Activated CD4-positive, alpha-beta memory T cell treated with anti-CD3 and anti-CD28 coated beads, Interleukin-2, amount 10 ng/mL, durations not matched to agents 7 days and 5 days (primary cell): Measurements from ENCODE around the gene ERBB2. TPM values are rescaled to one million over a fixed set of nuclear protein-coding genes. Genes with fewer than 3 reads are reported as not detected.

Experiments
- CTCF ChIA-PET: fragments of 350-600 bp; sonication (Branson Sonifier 250); formaldehyde crosslinking; loops from one replicate; lab custom pipeline; 2021; ENCODE audit warnings: antibody characterized with exemption, inconsistent platforms; lab: Charles Lee
- POLR2A ChIA-PET: fragments of 350-600 bp; sonication (Branson Sonifier 250); formaldehyde crosslinking; loops from one replicate; lab custom pipeline; 2021; ENCODE audit warnings: antibody characterized with exemption; lab: Charles Lee
- DNase-seq: peaks from one replicate; pipeline ENCODE4 v3.0.0-alpha.2; 2020
- H3K27ac Mint-ChIP-seq: one replicate; pipeline ENCODE4 v1.8.0; 2021; ENCODE audit warnings: mild to moderate bottlenecking, mixed read lengths
- H3K27me3 Mint-ChIP-seq: one replicate; pipeline ENCODE4 v1.8.0; 2021; ENCODE audit warnings: mixed read lengths
- H3K36me3 Mint-ChIP-seq: one replicate; pipeline ENCODE4 v1.8.0; 2021; ENCODE audit warnings: low read depth, mixed read lengths
- H3K4me1 Mint-ChIP-seq: one replicate; pipeline ENCODE4 v1.8.0; 2021; ENCODE audit warnings: mixed read lengths
- H3K4me3 Mint-ChIP-seq: one replicate; pipeline ENCODE4 v1.8.0; 2021; ENCODE audit warnings: mild to moderate bottlenecking, mixed read lengths
- H3K9me3 Mint-ChIP-seq: one replicate; pipeline ENCODE4 v1.8.0; 2021; ENCODE audit warnings: mixed read lengths
- total RNA-seq, 2 experiments: library from RNA; stranded (reverse); gene quantifications; one replicate each; pipeline ENCODE4 v1.2.3, GENCODE V29; 2021

Gene ERBB2
- total RNA-seq, 2 experiments from 2014 or later, result 5.1 to 6.0 TPM

DNA sequence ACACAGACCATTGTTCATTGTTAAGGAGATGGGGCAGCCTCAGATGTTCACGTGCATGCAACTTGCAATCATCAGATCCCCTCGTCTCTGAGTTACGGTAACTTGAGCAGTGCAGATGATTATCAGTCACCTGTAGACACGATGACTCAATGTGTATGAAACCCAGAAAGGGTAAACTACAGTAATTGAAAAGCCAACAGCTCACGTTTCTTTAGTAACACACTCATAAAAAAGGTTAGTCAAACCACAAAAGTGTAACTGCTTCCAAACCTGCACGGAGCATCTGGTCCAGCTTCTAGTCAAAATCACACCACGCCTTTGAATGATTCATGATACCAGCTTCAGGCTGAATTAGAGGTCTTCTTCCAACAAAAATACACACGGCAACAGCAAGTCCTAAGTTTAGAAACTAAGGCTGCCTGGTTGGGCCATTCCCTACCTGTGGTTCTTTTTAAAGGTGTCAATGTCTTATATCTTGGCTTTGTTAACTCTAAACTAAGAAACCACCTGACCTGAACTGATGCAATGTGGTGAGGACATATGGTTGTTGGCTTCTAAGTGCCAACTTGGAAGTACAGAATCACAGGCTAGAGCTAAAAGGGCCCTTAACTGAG lies 70.2 kb downstream of the ERBB2 start:
- Mint-ChIP-seq H3K27ac (peak overlapping the region; percentile 87), H3K27me3 (no peaks in the 10 kb centered on the region), H3K4me3 (peak overlapping the region; percentile 9), H3K4me1 (peaks cover 90% of the 10 kb centered on the region), H3K9me3 (peaks cover 8% of the 10 kb centered on the region), H3K36me3 (peaks cover 64% of the 10 kb centered on the region)
- POLR2A ChIA-PET, result interaction anchor here (0.9 to 2.2 kb wide), 18 partner anchors 10 to 210 kb away, joined by 3 to 45 read pairs (median 9); partner anchors contain the start of genes IKZF3, MIEN1 and PSMD3
- DNase-seq, result peak; percentile 70
- CTCF ChIA-PET, result interaction anchor here (0.8 to 1.8 kb wide), 8 partner anchors 12 to 207 kb away, joined by 3 to 10 read pairs (median 4); partner anchors contain the start of gene MIEN1

DNA sequence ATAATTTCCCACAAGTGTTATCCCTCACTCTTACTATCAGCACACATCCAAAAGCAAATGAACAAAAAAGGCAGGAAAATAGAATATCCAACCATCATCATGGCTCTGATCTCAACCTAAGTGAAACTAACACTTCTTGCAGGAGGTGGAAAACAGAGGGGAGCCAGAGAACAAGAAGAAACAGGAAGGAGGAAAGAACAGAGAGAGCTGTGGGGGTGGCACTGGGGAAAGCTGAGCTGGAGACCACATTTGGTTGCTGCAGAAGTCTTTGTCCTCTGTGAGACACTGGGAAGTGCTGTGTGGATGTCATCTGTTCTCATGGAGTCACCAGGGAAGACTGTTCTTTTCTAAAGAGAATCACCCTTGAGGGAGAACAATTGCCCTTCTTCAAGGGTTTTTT lies 72.6 kb downstream of the ERBB2 start:
- Mint-ChIP-seq H3K9me3 (no peaks in the 10 kb centered on the region), H3K4me3 (peak overlapping the region; percentile 15), H3K27ac (peak overlapping the region; percentile 70), H3K36me3 (peaks cover 49% of the 10 kb centered on the region), H3K27me3 (no peaks in the 10 kb centered on the region), H3K4me1 (peaks cover 91% of the 10 kb centered on the region)
- ChIA-PET POLR2A (interaction anchor here (0.8 to 1.3 kb wide), 4 partner anchors 12 to 41 kb away, joined by 3 to 4 read pairs (median 3); no protein-coding TSS in a partner anchor), CTCF (no interaction called here)
- DNase-seq, result no peak

DNA sequence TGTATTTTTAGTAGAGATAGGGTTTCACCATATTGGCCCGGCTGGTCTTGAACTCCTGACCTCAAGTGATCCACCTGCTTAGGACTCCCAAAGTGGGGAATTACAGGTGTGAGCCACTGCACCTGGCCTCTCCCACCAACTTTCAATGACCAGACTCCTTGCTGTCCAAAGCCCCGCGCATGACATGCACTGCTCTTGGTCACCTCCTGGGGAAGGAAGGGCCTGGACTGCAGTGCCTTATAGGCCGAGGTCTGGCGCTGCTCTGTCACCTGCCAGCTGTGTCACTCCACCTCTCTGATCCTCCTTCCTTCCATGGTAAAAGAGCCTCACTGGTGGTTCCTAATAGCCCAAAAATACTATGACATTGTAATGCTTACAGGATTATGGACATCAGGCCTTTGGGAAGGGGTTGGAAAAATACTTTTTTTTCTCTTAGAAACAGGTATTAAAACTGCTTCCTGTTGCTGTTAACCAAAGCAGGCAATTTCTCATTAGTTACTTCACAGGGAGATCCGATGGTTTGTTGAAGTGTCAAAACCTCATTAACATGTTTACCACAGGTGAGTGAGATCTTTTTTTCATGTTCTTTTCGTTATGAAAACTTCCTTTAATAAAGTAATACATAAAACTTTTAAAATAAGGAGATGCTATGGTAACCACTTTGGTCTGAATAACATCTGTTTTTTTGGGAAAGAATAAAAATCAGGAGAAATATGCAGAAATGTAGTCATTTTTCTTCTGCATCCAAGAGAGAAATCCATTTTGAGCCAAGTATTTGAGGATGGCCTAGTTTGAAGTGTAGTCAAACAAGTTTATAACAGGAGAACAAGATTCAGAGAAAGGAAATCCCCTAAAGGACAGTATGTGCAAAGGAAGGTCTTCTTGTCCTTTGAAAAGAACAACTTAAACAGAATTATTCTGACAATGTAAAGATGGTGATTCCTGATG lies 73.4 kb downstream of the ERBB2 start:
- ChIA-PET POLR2A (interaction anchor here (0.8 to 1.3 kb wide), 3 partner anchors 11 to 40 kb away, joined by 3 to 4 read pairs (median 3); no protein-coding TSS in a partner anchor), CTCF (no interaction called here)
- no peaks in the 10 kb centered on the region for H3K27me3 Mint-ChIP-seq
- peaks cover 91% of the 10 kb centered on the region for H3K4me1 Mint-ChIP-seq
- H3K9me3 Mint-ChIP-seq, result no peaks in the 10 kb centered on the region
- no peak overlapping the region for H3K4me3 Mint-ChIP-seq
- peaks cover 43% of the 10 kb centered on the region for H3K36me3 Mint-ChIP-seq
- DNase-seq, result no peak
- H3K27ac Mint-ChIP-seq, result peak overlapping the region; percentile 70

DNA sequence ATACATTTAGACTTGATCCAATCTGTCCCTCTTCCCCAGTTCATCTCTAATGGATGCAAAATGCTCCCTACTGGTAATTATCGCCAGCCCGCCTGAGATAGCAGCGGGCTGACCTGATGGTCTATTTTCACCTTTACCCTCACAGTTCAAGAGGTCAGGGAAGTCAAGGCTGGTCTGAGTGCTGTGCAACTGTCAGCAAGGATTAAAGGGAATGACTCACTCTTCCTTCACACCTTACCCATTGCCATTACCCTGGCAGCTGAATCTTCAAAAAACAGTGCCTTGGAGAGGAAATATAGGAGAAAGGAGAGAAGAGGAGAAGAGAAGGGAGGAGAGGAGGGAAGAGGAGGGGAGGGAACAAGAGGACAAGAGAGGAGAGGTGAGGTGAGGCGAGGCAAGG lies 74.2 kb downstream of the ERBB2 start:
- Mint-ChIP-seq H3K4me1 (peaks cover 92% of the 10 kb centered on the region), H3K9me3 (no peaks in the 10 kb centered on the region), H3K27me3 (no peaks in the 10 kb centered on the region), H3K4me3 (peak overlapping the region; percentile 34), H3K36me3 (peaks cover 36% of the 10 kb centered on the region), H3K27ac (peak overlapping the region; percentile 85)
- ChIA-PET CTCF (no interaction called here), POLR2A (interaction anchor here (12.2 kb wide), 1 partner anchor 19 kb away, joined by 141 read pairs; no protein-coding TSS in a partner anchor)
- no peak for DNase-seq

DNA sequence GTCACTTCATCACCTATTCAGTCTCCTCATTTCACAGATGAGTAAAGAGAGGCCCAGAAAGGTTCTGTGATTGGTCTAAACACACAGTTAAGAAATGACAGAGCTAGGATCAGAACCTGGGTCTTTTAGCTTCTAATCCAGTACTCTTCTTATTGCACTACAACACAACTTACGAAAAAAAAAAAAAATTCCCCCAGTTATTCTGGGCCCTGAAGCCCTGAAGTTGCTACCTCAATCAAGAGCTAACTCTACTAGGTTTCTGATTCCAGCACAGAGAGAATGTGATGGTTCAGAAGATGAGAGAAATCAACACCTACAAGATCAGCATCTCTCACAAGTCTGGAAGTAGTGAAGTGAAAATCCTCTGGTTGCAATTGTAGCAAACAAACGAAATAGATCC lies 75.2 kb downstream of the ERBB2 start:
- Mint-ChIP-seq H3K36me3 (peaks cover 33% of the 10 kb centered on the region), H3K27me3 (no peaks in the 10 kb centered on the region)
- no peak for DNase-seq

DNA sequence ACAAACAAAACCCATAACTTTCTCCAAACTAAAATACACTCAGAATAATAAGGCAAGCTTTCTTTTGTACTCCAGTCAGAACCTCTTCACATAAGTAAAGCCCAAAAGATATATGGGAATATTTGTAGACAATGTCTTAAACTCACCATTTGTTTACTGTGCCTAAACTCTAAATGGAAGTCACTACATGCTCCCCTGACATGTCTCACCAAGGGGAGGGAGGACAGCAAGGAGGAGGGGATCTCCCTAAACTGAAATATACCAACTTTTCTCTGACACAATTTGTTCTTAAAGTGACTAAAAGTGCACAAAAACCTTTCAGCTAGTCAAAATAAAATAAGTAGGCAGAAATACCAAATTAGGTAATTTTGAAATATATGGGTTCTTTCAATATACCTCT lies 76.4 kb downstream of the ERBB2 start:
- CTCF ChIA-PET, result interaction anchor here (0.5 to 4.4 kb wide), 6 partner anchors 9 to 299 kb away, joined by 3 to 17 read pairs (median 4); no protein-coding TSS in a partner anchor

More for the DNA sequence above, 75.2 kb downstream of the ERBB2 start:
- ChIA-PET POLR2A (interaction anchor here (0.9 to 12.2 kb wide), 5 partner anchors 11 to 88 kb away, joined by 3 to 141 read pairs (median 43); partner anchors contain the start of gene IKZF3), CTCF (interaction anchor here (0.9 to 4.4 kb wide), 5 partner anchors 10 to 90 kb away, joined by 3 to 17 read pairs (median 5); no protein-coding TSS in a partner anchor)
- Mint-ChIP-seq H3K9me3 (no peaks in the 10 kb centered on the region), H3K4me1 (peaks cover 84% of the 10 kb centered on the region), H3K27ac (peak overlapping the region; percentile 82), H3K4me3 (peak overlapping the region; percentile 74)

DNA sequence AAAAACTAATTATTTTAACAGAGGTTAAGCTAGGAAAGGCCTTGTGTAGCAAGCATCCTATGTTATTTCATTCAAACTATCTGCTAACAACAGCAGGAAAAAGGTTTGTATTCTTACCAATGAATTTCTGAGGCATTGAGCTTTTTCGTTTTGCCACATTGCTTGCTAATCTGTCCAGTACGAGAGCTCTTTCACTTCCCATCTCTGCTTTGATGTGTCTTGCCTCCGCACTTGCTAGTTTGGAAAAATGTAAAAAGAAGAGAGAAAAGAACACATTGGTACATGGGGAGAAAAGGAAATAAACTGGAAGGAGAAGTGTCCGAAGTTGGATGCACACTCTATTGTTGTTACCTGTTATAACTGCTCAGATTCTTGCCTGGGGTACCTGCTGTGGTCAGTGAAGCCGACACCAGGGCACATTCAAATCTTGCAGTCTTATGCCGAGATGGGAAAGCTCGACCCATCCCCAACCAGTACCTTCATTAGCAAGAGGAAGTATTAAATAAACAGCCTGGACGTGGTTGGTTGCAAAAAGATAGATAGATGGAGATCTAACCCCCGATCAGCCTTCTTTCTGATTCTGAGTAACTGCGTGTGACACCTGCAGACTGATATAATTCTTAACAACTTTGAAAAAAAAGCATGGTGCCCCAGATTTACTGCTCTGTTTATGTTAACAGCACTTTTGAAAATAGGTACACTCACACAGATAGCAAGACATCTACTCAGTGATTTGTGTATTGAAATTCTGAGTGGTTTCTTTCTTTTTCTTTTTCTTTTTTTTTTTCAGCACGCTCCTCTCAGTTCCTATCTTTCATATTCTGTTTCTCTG lies 77.9 kb downstream of the ERBB2 start:
- peaks cover 80% of the 10 kb centered on the region for H3K4me1 Mint-ChIP-seq
- no peaks in the 10 kb centered on the region for H3K27me3 Mint-ChIP-seq
- H3K27ac Mint-ChIP-seq, result peak overlapping the region; percentile 82
- POLR2A ChIA-PET, result interaction anchor here (0.7 to 12.2 kb wide), 12 partner anchors 8 to 203 kb away, joined by 3 to 141 read pairs (median 10); partner anchors contain the start of genes IKZF3 and PSMD3
- peaks cover 30% of the 10 kb centered on the region for H3K36me3 Mint-ChIP-seq
- no peaks in the 10 kb centered on the region for H3K9me3 Mint-ChIP-seq
- H3K4me3 Mint-ChIP-seq, result peak overlapping the region; percentile 74
- CTCF ChIA-PET, result interaction anchor here (1.0 to 4.4 kb wide), 3 partner anchors 15 to 83 kb away, joined by 3 to 17 read pairs (median 3); no protein-coding TSS in a partner anchor
- no peak for DNase-seq

More for the DNA sequence above, 76.4 kb downstream of the ERBB2 start:
- Mint-ChIP-seq H3K9me3 (no peaks in the 10 kb centered on the region), H3K27me3 (no peaks in the 10 kb centered on the region), H3K4me3 (peak overlapping the region; percentile 74), H3K36me3 (peaks cover 32% of the 10 kb centered on the region), H3K27ac (peak overlapping the region; percentile 82), H3K4me1 (peaks cover 81% of the 10 kb centered on the region)
- POLR2A ChIA-PET, result interaction anchor here (0.6 to 12.2 kb wide), 12 partner anchors 9 to 364 kb away, joined by 3 to 141 read pairs (median 10); partner anchors contain the start of genes CASC3 and IKZF3
- no peak for DNase-seq

Other genes starting within 250 kb of the ERBB2 start
- gene MED1, start 248.8 kb upstream of the ERBB2 start, total RNA-seq, result 10 to 100 TPM; 51.0 to 51.9 TPM
- gene CDK12, start 238.6 kb upstream of the ERBB2 start, total RNA-seq, result 10 to 100 TPM; 68.1 to 70.7 TPM
- gene NEUROD2, start 92.1 kb upstream of the ERBB2 start, total RNA-seq, result not detected
- gene PPP1R1B, start 73.1 kb upstream of the ERBB2 start, total RNA-seq, result not detected
- 10 to 100 TPM; 72.0 to 73.7 TPM for gene STARD3, start 62.9 kb upstream of the ERBB2 start, total RNA-seq
- 1 to 10 TPM; 1.3 to 1.5 TPM for gene TCAP, start 34.7 kb upstream of the ERBB2 start, total RNA-seq
- not detected for gene PNMT, start 31.6 kb upstream of the ERBB2 start, total RNA-seq
- gene PGAP3, start 12.0 kb upstream of the ERBB2 start, total RNA-seq, result 10 to 100 TPM; 14.0 to 14.2 TPM
- 10 to 100 TPM; 40.1 to 45.1 TPM for gene MIEN1, start 30.5 kb downstream of the ERBB2 start, total RNA-seq
- under 1 TPM; 0.30 to 0.40 TPM for gene GRB7, start 37.9 kb downstream of the ERBB2 start, total RNA-seq
- gene IKZF3, start 164.2 kb downstream of the ERBB2 start, total RNA-seq, result 10 to 100 TPM; 37.9 to 38.2 TPM
- gene ZPBP2, start 168.1 kb downstream of the ERBB2 start, total RNA-seq, result not detected
- gene GSDMB, start 218.6 kb downstream of the ERBB2 start, total RNA-seq, result 10 to 100 TPM; 41.2 to 41.4 TPM
- gene ORMDL3, start 227.5 kb downstream of the ERBB2 start, total RNA-seq, result 100 to 1,000 TPM; 104 to 111 TPM
- not detected for gene LRRC3C, start 227.7 kb downstream of the ERBB2 start, total RNA-seq